HepG2 (cell line): Measurements from ENCODE around the gene ATP1B2. TPM values are rescaled to one million over a fixed set of nuclear protein-coding genes. Genes with fewer than 3 reads are reported as not detected.

Experiments used
- ETV5 ChIP-seq: IDR thresholded peaks from 2 replicates; pipeline ENCODE4 v1.6.1; 2018; ENCODE audit warnings: missing biosample characterization, missing genetic modification reagents, inconsistent platforms, borderline replicate concordance
- HNRNPLL ChIP-seq: fragments of 200-400 bp; formaldehyde crosslinking; IDR thresholded peaks from 2 replicates; pipeline ENCODE4 v1.6.1; 2017; ENCODE audit warnings: mild to moderate bottlenecking, low read depth, low read length; ENCODE audit not compliant: poor library complexity, severe bottlenecking
- JUNB ChIP-seq: sonication (generic); formaldehyde crosslinking; IDR thresholded peaks from 2 replicates; pipeline ENCODE4 v1.8.0; 2022; ENCODE audit warnings: missing genetic modification reagents, mild to moderate bottlenecking, borderline replicate concordance
- NBN ChIP-seq: fragments of 450-650 bp; conservative IDR thresholded peaks from 2 replicates; pipeline ENCODE4 v1.6.1; 2017
- NFE2L1 ChIP-seq: sonication (generic); formaldehyde crosslinking; IDR thresholded peaks from 2 replicates; pipeline ENCODE4 v1.4.0; 2020; ENCODE audit warnings: missing genetic modification reagents, mild to moderate bottlenecking, borderline replicate concordance
- NR2F6 ChIP-seq, 2 experiments: IDR thresholded peaks; 2 replicates each; pipeline ENCODE4 v1.6.1; 2016; ENCODE audit warnings: antibody characterized with exemption in 1 of 2, mild to moderate bottlenecking in 1 of 2
- PHF8 ChIP-seq: sonication (generic); formaldehyde crosslinking; IDR thresholded peaks from 2 replicates; pipeline ENCODE4 v1.5.0; 2020; ENCODE audit warnings: missing genetic modification reagents
- SALL1 ChIP-seq: sonication (generic); formaldehyde crosslinking; IDR thresholded peaks from 2 replicates; pipeline ENCODE4 v1.8.0; 2022; ENCODE audit warnings: mild to moderate bottlenecking, missing genetic modification reagents
- SNAI1 ChIP-seq: sonication (generic); formaldehyde crosslinking; IDR thresholded peaks from 2 replicates; pipeline ENCODE4 v1.5.0; 2020; ENCODE audit warnings: mild to moderate bottlenecking, missing genetic modification reagents, borderline replicate concordance
- THAP11 ChIP-seq: IDR thresholded peaks from 2 replicates; pipeline ENCODE4 v1.6.1; 2016; ENCODE audit warnings: missing biosample characterization, missing genetic modification reagents
- XRCC5 ChIP-seq: fragments of 200-400 bp; formaldehyde crosslinking; optimal IDR thresholded peaks from 2 replicates; pipeline ENCODE3; 2017; ENCODE audit warnings: mild to moderate bottlenecking, low read length
- ZC3H4 ChIP-seq: sonication (generic); formaldehyde crosslinking; IDR thresholded peaks from 2 replicates; pipeline ENCODE4 v1.4.0; 2020; ENCODE audit warnings: missing genetic modification reagents, borderline replicate concordance
- ZNF34 ChIP-seq: sonication (generic); formaldehyde crosslinking; IDR thresholded peaks from 2 replicates; pipeline ENCODE4 v1.4.0; 2020; ENCODE audit warnings: mild to moderate bottlenecking, missing genetic modification reagents, borderline replicate concordance
- ZNF451 ChIP-seq: sonication (generic); formaldehyde crosslinking; IDR thresholded peaks from 2 replicates; pipeline ENCODE4 v1.5.0; 2020; ENCODE audit warnings: mild to moderate bottlenecking, missing genetic modification reagents
- ZNF558 ChIP-seq: sonication (generic); formaldehyde crosslinking; IDR thresholded peaks from 2 replicates; pipeline ENCODE4 v1.9.0; 2022; ENCODE audit warnings: mild to moderate bottlenecking, missing genetic modification reagents, borderline replicate concordance
- ZNF670 ChIP-seq: sonication (generic); formaldehyde crosslinking; IDR thresholded peaks from 2 replicates; pipeline ENCODE4 v1.8.0; 2022; ENCODE audit warnings: mild to moderate bottlenecking, missing genetic modification reagents, borderline replicate concordance
- polyA plus RNA-seq, 8 experiments: library from polyadenylated mRNA; depleted of rRNA in 3 of 8; stranded (reverse) in 7 of 8; unstranded in 1 of 8; fragments of >200 nt; fragmentation: Illumina TruSeq in 4 of 8; extraction: Trizol in 4 of 8; gene quantifications; 2 replicates each; pipeline versions ENCODE4 v1.2.1 to v1.2.3, GENCODE V29; 2011 to 2016; ENCODE audit warnings: low read depth in 4 of 8, missing spikeins in 1 of 8, mixed read lengths in 1 of 8; ENCODE audit not compliant: insufficient read depth in 1 of 8
- total RNA-seq, 5 experiments: library from RNA; depleted of rRNA; stranded (reverse); fragments of >200 nt; fragmentation: Illumina TruSeq; extraction: Trizol; gene quantifications; 2 replicates each; pipeline ENCODE4 v1.2.3, GENCODE V29; 2016; ENCODE audit warnings: low read depth in 1 of 5
- TF ChIP-seq, protein P1 (sequence below): sonication (generic); formaldehyde crosslinking; conservative IDR thresholded peaks from 2 replicates; pipeline ENCODE4 v1.4.0; 2020; ENCODE audit warnings: mild to moderate bottlenecking, missing genetic modification reagents, moderate library complexity
- TF ChIP-seq, protein P2 (sequence below): sonication (generic); formaldehyde crosslinking; IDR thresholded peaks from 2 replicates; pipeline ENCODE4 v1.4.0; 2020; ENCODE audit warnings: low read depth, missing genetic modification reagents
- TF ChIP-seq, protein P3 (sequence below): sonication (generic); formaldehyde crosslinking; conservative IDR thresholded peaks from 2 replicates; pipeline ENCODE4 v1.4.0; 2020; ENCODE audit warnings: missing genetic modification reagents
- TF ChIP-seq, protein P4 (sequence below): sonication (generic); formaldehyde crosslinking; IDR thresholded peaks from 2 replicates; pipeline ENCODE4 v1.4.0; 2020; ENCODE audit warnings: mild to moderate bottlenecking, missing genetic modification reagents

Gene ATP1B2
- total and polyA plus RNA-seq, 2 of the 13 experiments (the other 11 are each of a cell fraction or from before 2014, with no cell fraction given): not detected

DNA sequence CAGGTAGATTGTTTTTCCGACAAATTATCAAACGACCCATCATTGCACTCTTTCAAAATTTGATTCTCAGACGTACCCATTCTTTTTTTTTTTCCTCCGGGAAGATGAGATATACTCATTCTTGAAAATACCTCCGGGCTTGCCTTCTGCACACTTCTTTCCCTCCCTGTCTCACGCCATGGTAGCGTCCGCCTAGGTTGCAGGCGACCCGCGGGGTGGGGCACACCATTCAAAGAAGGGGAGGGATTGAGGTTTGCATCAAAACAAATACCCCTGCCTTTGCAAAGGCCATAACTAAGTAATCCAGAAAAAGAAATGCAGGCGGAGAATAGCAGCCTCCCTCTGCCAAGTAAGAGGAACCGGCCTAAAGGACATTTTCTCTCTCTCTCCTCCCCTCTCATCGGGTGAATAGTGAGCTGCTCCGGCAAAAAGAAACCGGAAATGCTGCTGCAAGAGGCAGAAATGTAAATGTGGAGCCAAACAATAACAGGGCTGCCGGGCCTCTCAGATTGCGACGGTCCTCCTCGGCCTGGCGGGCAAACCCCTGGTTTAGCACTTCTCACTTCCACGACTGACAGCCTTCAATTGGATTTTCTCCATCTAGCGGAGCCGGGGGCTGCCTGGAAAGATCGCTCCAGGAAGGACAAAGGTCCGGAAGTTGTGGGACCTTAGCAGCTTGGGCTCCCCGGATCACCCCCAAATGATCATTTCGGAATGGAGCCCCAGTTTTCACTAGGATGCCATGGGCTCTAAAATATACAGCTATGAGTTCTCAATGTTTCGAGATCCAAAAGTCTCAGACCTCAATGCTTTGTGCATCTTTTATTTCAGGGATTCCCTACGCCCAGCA is 35.7 kb downstream of the ATP1B2 start (continued):
- no peak for TF ChIP-seq NFE2L1 (CRISPR knock-in tag)
- TF ChIP-seq SALL1: peak; percentile 23; the same call in 1 of the 2 replicates
- 0 out of 2 replicates have a peak, but pooled peaks have one; percentile 75 for TF ChIP-seq ZNF34 (CRISPR knock-in tag)
- no peak for TF ChIP-seq NBN
- peak; percentile 16 for TF ChIP-seq XRCC5
- peak; percentile 41 for TF ChIP-seq PHF8 (CRISPR knock-in tag)
- 0 out of 2 replicates have a peak, but pooled peaks have one; percentile 42 for TF ChIP-seq ETV5
- TF ChIP-seq, protein P1, sequence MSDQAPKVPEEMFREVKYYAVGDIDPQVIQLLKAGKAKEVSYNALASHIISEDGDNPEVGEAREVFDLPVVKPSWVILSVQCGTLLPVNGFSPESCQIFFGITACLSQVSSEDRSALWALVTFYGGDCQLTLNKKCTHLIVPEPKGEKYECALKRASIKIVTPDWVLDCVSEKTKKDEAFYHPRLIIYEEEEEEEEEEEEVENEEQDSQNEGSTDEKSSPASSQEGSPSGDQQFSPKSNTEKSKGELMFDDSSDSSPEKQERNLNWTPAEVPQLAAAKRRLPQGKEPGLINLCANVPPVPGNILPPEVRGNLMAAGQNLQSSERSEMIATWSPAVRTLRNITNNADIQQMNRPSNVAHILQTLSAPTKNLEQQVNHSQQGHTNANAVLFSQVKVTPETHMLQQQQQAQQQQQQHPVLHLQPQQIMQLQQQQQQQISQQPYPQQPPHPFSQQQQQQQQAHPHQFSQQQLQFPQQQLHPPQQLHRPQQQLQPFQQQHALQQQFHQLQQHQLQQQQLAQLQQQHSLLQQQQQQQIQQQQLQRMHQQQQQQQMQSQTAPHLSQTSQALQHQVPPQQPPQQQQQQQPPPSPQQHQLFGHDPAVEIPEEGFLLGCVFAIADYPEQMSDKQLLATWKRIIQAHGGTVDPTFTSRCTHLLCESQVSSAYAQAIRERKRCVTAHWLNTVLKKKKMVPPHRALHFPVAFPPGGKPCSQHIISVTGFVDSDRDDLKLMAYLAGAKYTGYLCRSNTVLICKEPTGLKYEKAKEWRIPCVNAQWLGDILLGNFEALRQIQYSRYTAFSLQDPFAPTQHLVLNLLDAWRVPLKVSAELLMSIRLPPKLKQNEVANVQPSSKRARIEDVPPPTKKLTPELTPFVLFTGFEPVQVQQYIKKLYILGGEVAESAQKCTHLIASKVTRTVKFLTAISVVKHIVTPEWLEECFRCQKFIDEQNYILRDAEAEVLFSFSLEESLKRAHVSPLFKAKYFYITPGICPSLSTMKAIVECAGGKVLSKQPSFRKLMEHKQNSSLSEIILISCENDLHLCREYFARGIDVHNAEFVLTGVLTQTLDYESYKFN (CRISPR knock-in tag): peak; percentile 11; the same call in 1 of the 2 replicates
- no peak for TF ChIP-seq ZNF451
- TF ChIP-seq HNRNPLL: no peak
- TF ChIP-seq, protein P2, sequence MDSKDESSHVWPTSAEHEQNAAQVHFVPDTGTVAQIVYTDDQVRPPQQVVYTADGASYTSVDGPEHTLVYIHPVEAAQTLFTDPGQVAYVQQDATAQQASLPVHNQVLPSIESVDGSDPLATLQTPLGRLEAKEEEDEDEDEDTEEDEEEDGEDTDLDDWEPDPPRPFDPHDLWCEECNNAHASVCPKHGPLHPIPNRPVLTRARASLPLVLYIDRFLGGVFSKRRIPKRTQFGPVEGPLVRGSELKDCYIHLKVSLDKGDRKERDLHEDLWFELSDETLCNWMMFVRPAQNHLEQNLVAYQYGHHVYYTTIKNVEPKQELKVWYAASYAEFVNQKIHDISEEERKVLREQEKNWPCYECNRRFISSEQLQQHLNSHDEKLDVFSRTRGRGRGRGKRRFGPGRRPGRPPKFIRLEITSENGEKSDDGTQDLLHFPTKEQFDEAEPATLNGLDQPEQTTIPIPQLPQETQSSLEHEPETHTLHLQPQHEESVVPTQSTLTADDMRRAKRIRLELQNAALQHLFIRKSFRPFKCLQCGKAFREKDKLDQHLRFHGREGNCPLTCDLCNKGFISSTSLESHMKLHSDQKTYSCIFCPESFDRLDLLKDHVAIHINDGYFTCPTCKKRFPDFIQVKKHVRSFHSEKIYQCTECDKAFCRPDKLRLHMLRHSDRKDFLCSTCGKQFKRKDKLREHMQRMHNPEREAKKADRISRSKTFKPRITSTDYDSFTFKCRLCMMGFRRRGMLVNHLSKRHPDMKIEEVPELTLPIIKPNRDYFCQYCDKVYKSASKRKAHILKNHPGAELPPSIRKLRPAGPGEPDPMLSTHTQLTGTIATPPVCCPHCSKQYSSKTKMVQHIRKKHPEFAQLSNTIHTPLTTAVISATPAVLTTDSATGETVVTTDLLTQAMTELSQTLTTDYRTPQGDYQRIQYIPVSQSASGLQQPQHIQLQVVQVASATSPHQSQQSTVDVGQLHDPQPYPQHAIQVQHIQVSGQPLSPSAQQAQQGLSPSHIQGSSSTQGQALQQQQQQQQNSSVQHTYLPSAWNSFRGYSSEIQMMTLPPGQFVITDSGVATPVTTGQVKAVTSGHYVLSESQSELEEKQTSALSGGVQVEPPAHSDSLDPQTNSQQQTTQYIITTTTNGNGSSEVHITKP: peak; percentile 99
- TF ChIP-seq ZNF558: 0 out of 2 replicates have a peak, but pooled peaks have one; percentile 8
- TF ChIP-seq, protein P3, sequence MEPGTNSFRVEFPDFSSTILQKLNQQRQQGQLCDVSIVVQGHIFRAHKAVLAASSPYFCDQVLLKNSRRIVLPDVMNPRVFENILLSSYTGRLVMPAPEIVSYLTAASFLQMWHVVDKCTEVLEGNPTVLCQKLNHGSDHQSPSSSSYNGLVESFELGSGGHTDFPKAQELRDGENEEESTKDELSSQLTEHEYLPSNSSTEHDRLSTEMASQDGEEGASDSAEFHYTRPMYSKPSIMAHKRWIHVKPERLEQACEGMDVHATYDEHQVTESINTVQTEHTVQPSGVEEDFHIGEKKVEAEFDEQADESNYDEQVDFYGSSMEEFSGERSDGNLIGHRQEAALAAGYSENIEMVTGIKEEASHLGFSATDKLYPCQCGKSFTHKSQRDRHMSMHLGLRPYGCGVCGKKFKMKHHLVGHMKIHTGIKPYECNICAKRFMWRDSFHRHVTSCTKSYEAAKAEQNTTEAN (CRISPR knock-in tag): peak; percentile 54; the same call in 1 of the 2 replicates
- TF ChIP-seq, protein P4, sequence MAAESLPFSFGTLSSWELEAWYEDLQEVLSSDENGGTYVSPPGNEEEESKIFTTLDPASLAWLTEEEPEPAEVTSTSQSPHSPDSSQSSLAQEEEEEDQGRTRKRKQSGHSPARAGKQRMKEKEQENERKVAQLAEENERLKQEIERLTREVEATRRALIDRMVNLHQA (CRISPR knock-in tag): no peak
- 0 out of 2 replicates have a peak, but pooled peaks have one; percentile 57 for TF ChIP-seq SNAI1 (CRISPR knock-in tag)
- peak; percentile 7; the same call in 1 of the 2 replicates for TF ChIP-seq ZC3H4 (CRISPR knock-in tag)
- TF ChIP-seq NR2F6 (IDR thresholded peaks at IDR 0.05): no peak
- TF ChIP-seq NR2F6 (CRISPR knock-in tag; IDR thresholded peaks at IDR 0.05): no peak
- no peak for TF ChIP-seq JUNB
- TF ChIP-seq ZNF670: no peak
- peak; percentile 63; the same call in 1 of the 2 replicates for TF ChIP-seq THAP11 (CRISPR knock-in tag)
